ENCODE measurements around the gene IRGC.
"Not testable (repeated sequence)": the region's sequence is repeated elsewhere in the genome, so short reads cannot be mapped to it uniquely, and the experiment has no call there.

Gene IRGC

GRCh38 chr19:43759515-43759914 is 43.6 kb downstream of the IRGC start:
- DNase-seq, result no peak

DNA sequence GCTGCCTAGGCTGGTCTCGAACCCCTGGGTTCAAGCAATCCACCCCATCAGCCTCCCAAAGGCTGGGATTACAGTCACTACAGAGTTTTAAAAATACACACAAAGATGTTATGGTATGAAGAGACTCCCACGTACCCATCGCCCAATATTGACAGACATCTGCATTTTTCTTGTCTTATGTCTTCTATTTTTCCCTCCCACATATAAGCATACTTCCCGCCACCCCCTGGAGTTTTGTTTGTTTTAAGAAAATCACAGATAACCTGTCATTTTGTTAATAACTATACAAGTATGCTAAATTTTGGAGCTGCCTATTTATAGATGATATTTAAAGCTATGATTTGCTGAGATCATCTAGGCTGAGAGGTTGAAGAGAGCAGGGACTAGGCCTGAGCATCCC is 45.1 kb downstream of the IRGC start:
- DNase-seq, result no peak

GRCh38 chr19:43762814-43763213 is 46.9 kb downstream of the IRGC start:
- no peak for DNase-seq

DNA sequence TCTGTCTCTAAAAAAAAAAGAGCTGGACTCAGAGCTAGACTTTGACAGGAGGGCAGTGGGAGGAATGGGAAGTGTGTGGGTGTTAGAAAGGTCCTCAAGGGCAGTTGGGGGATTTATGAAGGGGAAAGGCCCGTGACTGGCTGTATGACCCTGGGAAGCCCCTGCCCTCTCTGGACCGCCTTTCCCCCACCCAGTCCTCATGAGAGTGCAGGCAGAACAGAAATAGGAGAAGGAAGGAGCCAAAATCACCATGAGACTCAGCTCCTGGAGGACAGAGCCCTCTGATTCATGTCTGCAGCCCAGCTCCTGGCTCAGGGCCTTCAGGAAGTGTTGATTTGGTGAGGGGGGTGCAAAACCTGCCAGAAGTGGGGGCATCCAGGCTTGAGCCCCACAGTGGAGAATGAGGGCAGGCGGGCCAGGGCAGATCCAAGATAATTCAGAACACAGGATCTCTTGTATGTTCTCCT is 47.6 kb downstream of the IRGC start:
- DNase-seq, result no peak

GRCh38 chr19:43764684-43765083 is 48.8 kb downstream of the IRGC start:
- not testable (repeated sequence) for DNase-seq

DNA sequence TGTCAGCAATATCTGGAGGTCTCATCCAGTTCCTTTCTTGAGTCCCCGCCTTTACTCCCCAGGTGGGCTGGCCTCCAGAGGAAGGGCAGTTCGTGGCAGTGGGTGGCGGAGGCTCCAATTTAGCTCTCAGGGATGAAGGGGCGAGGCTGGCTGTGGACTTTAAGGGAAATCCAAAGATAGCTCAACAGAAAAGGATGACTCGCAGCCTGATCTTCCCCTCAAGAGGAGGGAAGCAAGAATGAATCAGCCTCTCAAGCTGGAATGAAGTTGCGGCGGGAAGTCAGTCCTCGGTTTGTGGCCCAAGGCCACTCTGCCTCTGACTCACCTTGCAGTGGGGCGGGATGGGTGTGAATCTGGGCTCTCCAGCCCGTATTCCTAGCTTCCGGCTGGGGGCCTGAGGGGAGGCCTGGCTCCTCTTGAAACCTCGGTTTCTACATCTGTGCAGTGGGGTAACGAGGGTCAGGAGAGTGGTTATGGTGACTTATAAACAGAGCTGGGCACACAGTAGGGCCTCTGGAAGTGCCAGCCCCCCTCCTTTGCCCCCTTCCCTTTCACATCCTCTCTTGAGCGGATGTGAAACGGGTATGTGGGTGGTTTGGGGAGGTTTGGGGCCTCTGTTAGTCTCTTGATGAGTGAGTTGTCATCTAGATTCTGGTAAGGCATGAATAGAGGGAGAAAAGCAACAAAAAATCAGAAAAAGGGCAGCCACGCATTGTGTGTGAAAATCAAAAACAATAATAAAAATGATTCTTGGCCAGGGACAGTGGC is 49.4 kb downstream of the IRGC start:
- DNase-seq, result no peak

DNA sequence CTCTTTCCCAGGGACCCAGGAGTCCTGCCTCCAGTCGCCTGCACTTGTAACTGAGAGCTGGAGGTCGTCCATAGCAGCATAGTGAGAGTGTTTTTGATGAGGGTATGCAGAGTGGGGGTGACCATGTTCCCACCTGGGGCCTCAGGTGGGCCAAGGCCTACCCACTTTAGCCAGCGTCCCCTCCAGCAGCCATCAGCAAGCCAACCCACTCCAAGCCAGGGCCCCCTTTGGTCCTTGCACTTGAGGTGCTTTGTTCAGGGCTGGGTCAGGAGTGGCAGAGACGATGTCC is 50.8 kb downstream of the IRGC start:
- DNase-seq, result no peak

- no peak for DNase-seq
Observed at GRCh38 chr19:43767316-43767715, 51.4 kb downstream of the IRGC start.

DNA sequence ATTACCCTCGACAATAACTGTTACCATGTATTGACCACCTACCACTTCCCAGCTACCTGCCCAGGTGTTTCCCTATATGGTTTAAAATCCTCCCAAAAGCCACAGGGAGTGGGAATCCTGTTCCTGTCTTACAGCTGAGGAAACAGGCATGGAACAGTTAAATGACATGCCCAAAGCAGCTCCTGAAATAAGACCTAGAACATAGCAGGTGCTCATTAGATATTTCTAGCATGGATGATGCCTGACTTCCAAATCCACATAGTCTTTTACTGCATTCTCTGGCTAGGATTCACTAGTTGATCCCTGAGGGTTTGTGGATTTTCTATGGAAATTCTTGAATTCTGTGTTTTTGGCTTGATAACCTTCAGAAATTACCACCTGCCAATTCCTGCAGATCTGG is 51.9 kb downstream of the IRGC start:
- DNase-seq, result no peak

GRCh38 chr19:43768273-43769050 is 52.6 kb downstream of the IRGC start:
- DNase-seq, result no peak

- no peak for DNase-seq
Observed at GRCh38 chr19:43769256-43769655, 53.4 kb downstream of the IRGC start.
